Epidermal melanocyte (primary cell): ENCODE data around the gene TOMM40L.

Experiments
- DNase-seq: peaks from one replicate; pipeline ENCODE4 v3.0.0; 2011; ENCODE audit warnings: low spot score; ENCODE audit not compliant: insufficient read length

TOMM40L gene

DNA sequence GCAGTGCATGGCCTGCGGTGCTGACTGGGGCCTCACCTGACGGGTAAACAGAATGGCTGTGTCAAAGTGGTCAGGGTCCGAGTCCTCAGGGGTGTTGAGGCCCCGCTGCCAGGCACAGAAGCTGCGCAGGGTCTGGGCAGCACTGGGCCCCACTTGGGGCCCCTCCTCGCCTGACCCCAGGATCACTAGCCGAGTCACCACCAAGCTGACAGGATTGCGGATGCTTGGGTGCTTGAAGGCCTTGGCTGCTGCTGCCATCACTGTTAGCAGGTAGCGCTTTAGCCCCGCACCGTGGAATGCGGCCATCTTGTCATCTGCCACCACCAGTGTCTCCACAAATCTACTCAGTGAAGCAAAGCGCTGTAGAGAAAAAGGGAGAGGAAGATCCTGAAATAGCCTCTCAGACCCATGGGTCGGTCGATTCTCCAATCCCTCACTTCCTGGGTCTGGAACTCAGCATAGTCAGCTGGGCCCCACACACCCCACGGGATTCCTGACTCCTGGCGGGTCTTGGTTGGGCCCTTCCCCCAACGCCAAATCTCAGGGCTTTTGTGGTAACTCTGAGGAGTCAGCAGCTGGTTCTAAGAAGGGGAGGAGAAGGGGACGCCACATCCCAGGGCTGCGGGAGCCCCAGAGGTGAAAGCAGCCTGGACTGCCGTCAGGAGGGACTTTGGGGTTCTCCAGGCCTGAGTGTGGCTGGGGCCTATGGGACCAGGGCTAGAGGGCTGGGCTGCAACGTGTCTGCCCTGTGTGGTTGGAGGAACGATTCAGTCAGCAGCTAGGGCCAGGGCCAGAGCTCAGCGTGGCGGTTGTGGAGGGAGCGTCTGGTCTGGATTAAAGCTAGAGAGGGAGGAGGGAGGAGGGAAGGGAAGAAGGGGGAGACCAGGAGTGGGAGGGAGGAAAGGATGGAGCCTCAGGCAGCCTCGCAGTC is 29.1 kb upstream of the TOMM40L start:
- DNase-seq = no peak

DNA sequence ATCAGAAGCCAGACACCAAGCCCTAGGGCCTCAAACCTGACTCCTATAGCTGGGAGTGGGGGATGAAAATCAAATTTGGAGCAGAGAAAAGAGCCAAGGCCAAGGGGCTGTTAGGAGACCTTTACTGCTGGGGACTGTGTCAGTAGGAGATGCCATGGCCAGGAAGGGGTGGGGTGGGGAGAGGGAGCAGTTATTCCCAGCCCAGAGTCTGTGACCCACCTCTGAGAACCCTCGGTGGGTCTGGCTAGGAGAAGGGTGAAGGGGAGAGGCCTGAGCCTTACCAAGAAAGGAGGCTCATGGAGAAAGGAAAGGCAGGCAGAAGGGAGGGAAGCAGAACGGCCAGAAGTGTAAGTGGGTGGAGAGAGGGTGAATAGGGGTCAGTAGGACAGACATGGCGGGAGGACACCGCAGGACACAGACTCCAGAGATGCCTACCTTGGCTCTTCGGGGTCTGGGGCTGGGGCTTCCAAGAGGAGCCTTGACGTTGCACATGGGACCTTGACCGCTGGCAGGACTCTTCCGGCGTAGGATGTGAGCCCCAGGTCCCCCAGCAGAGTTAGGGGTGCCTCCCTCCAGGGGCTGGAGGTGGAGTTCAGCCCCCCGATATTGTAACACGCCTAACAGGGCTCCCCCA is 28.2 kb upstream of the TOMM40L start:
- no peak for DNase-seq

- DNase-seq = peak; percentile 29
Measured at GRCh38 chr1:161198194-161198896, 27.5 kb upstream of the TOMM40L start.

GRCh38 chr1:161198897-161199431 is 26.9 kb upstream of the TOMM40L start, which contains the start of gene ADAMTS4:
Gene ADAMTS4 (minus strand): TSS chr1:161199054. CDS start chr1:161198627, 427 bp downstream.
- peak; percentile 57 for DNase-seq

- DNase-seq = no peak
Measured at GRCh38 chr1:161199506-161200139, 26.2 kb upstream of the TOMM40L start.

- no peak for DNase-seq
Measured at GRCh38 chr1:161200421-161200991, 25.4 kb upstream of the TOMM40L start.

- DNase-seq = no peak
Measured at GRCh38 chr1:161200992-161201835, 24.6 kb upstream of the TOMM40L start.

DNA sequence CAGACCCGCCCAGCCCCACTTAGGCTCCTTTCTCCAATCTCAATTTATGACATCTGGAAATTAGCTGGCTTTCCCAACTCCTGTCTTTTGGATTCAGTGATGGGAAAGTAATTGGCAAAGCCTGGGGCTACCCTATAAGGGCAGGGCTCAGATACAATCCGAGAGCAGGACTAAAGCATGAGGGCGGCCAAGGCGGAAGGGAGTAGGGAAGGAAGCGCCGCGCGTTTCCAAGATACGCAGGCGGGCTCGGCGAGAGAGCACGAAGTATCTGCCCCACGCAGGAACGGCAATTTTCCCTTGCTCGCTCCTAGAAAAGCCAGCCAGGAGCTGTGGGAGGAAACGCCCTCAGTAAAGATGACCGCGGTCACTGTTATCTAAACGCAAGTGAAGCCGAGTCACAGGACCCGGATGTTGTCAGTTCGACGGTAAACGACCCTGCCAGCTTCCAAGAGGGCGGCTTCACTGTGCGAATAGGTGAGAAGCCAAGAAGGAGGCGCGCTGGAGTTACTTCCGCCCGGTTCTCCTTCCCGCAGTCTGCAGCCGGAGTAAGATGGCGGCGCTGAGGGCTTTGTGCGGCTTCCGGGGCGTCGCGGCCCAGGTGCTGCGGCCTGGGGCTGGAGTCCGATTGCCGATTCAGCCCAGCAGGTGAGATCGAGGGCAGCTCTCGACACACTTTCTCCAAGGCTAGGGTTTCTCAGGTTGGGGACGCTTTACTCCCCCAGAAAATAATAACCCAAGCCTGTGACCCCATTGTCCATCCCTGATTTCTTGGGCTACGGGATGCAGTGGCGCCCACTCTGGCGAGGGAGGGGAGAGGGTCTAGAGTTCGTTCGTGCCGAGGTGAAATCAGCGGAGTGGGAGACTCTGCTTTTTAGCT is 23.8 kb upstream of the TOMM40L start, which contains the start of gene NDUFS2:
Gene NDUFS2, plus strand, starts transcription at position 532 of the 877 bp plus-strand sequence. Its CDS starts 19 bp downstream, at position 551.
- DNase-seq = peak; percentile 89

- DNase-seq = no peak
Measured at GRCh38 chr1:161206411-161207140, 19.3 kb upstream of the TOMM40L start.

- no peak for DNase-seq
Measured at GRCh38 chr1:161207173-161207572, 18.7 kb upstream of the TOMM40L start.

DNA sequence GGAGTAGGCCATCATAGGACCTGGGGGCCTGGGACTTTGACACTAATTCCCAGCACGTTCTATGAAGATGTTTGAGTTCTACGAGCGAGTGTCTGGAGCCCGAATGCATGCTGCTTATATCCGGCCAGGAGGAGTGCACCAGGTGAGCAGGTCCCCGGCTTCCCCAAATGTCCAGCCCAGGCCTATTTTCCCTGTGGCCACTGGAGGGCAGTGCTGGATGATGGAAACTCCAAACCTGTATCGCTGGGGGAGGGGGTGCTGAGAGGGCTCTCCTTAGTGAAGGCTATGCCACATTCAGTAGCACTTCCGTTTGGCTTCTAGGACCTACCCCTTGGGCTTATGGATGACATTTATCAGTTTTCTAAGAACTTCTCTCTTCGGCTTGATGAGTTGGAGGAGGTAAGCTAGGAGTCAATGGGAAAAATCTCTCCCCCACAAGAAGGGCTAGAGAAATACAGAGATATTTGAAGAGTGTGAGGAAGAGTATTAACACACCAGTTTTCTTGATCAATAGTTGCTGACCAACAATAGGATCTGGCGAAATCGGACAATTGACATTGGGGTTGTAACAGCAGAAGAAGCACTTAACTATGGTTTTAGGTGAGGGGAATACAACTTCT is 16.0 kb upstream of the TOMM40L start:
- peak; percentile 65 for DNase-seq

DNA sequence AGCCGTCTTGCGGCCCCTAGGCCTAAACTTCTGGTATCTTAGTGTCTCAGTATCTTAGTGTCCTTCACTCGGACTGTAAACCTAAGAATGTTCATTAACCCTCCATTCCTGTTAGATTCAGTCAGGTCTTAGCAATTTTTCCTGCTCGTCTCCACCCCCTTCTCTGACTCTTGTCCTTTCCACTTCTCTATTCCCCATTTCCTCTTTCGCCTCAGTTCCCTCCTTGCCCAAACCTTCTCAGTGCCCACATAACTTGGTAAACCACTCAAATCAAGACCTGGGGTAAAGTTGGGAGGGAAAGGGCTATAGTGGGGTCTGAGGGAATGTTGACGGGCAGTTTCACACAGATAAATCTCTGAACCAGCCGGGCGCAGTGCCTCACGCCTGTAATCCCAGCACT is 11.5 kb upstream of the TOMM40L start:
- DNase-seq = no peak

- no peak for DNase-seq
Measured at GRCh38 chr1:161215076-161215475, 10.8 kb upstream of the TOMM40L start, which contains the start of gene FCER1G. Gene FCER1G (plus strand): TSS chr1:161215295. CDS start chr1:161215322, 27 bp downstream.

- DNase-seq = no peak
Measured at GRCh38 chr1:161216945-161217712, 8.7 kb upstream of the TOMM40L start.

GRCh38 chr1:161217831-161218230 is 8.0 kb upstream of the TOMM40L start:
- DNase-seq = no peak

DNA sequence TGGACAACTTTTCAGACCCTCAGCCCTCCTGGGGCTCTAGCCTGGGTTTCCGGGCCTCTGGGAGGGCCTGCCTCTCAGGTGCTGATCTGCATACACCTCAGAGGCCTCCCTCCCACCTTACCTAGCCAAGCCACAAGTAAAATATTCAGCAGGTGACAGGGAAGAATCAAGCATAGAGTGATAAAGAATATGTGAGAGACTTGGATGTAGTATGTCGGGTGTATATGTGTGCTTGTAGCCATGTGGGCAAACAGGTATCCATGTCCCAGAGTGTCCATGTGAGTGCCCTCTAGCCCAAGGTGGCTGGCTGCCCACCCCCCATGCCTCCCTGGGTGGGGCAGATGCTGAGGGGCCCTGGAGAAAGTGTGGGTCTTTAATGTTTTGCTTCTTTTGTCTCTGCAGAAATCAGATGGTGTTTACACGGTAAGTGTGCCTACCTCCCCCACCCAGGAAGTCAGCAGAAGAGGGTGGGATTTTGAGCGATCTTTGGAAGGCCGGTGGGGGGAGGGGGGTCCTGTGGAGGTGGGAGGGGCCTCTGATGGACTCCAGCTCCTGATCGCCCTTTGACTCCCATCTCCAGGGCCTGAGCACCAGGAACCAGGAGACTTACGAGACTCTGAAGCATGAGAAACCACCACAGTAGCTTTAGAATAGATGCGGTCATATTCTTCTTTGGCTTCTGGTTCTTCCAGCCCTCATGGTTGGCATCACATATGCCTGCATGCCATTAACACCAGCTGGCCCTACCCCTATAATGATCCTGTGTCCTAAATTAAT is 7.4 kb upstream of the TOMM40L start:
- no peak for DNase-seq
